CD14-positive monocyte (primary cell): Measurements from ENCODE around the gene TTLL12. TPM values are rescaled to one million over a fixed set of nuclear protein-coding genes. Genes with fewer than 3 reads are reported as not detected.

Experiments
- DNase-seq, 3 donors: peaks; one replicate each; pipeline ENCODE4 v3.0.0-alpha.2; 2011 to 2022
- H2AFZ ChIP-seq: 2 replicates; pipeline ENCODE4 v1.6.0; 2012; ENCODE audit warnings: mild to moderate bottlenecking, low read depth, low read length, inconsistent platforms; ENCODE audit not compliant: insufficient read depth, poor library complexity, severe bottlenecking
- H3K27ac ChIP-seq, 2 donors: 1 replicate in 1 of 2; 2 replicates in 1 of 2; pipeline ENCODE4 v1.5.1; 2012 to 2013; ENCODE audit warnings: low read length in 2 of 2, control low read depth in 1 of 2, inconsistent platforms in 1 of 2, low read depth in 1 of 2, mild to moderate bottlenecking in 1 of 2
- H3K27me3 ChIP-seq, 2 donors: one replicate each; pipeline versions ENCODE4 v1.6.0 to v1.6.1; 2011 to 2013; ENCODE audit warnings: low read length in 2 of 2; ENCODE audit not compliant: control insufficient read depth in 2 of 2, insufficient read depth in 2 of 2
- H3K36me3 ChIP-seq, 2 donors: replicated peaks in 1 of 2; 1 replicate in 1 of 2; 2 replicates in 1 of 2; pipeline versions ENCODE4 v1.5.1 to v1.6.1; 2012 to 2013; ENCODE audit warnings: low read length in 2 of 2, control low read depth in 1 of 2, inconsistent platforms in 1 of 2, mild to moderate bottlenecking in 1 of 2; ENCODE audit not compliant: insufficient read depth in 2 of 2, control insufficient read depth in 1 of 2
- H3K4me1 ChIP-seq, 2 donors: 1 replicate in 1 of 2; 2 replicates in 1 of 2; pipeline versions ENCODE4 v1.5.1 to v1.6.1; 2012 to 2013; ENCODE audit warnings: low read length in 2 of 2, control low read depth in 1 of 2, inconsistent platforms in 1 of 2, mild to moderate bottlenecking in 1 of 2, moderate library complexity in 1 of 2; ENCODE audit not compliant: insufficient read depth in 2 of 2, control insufficient read depth in 1 of 2
- H3K4me2 ChIP-seq: replicated peaks from 2 replicates; pipeline ENCODE3; 2012; ENCODE audit warnings: low read length, moderate library complexity, mild to moderate bottlenecking; ENCODE audit not compliant: poor library complexity, severe bottlenecking; ENCODE audit errors: extremely low read depth
- H3K4me3 ChIP-seq, 3 experiments: fragments of 200-600 bp in 1 of 3; sonication (generic) in 1 of 3; replicated peaks in 1 of 3; 1 replicate in 2 of 3; 2 replicates in 1 of 3; pipeline ENCODE4 v1.5.1; 2011 to 2013; ENCODE audit warnings: low read length in 3 of 3, mild to moderate bottlenecking in 3 of 3, control low read depth in 2 of 3, low read depth in 2 of 3, inconsistent platforms in 1 of 3, moderate library complexity in 1 of 3
- H3K79me2 ChIP-seq: 2 replicates; pipeline ENCODE4 v1.6.0; 2012; ENCODE audit warnings: mild to moderate bottlenecking, control low read depth, inconsistent platforms, low read length, moderate library complexity; ENCODE audit not compliant: insufficient read depth
- H3K9ac ChIP-seq: 2 replicates; pipeline ENCODE4 v1.6.0; 2017; ENCODE audit warnings: low read length, mild to moderate bottlenecking; ENCODE audit not compliant: insufficient read depth, poor library complexity, severe bottlenecking
- H3K9me3 ChIP-seq, 2 donors: replicated peaks in 1 of 2; 1 replicate in 1 of 2; 2 replicates in 1 of 2; pipeline versions ENCODE4 v1.5.1 to v1.6.1; 2012 to 2013; ENCODE audit warnings: low read length in 2 of 2, control low read depth in 1 of 2; ENCODE audit not compliant: control insufficient read depth in 1 of 2, insufficient read depth in 1 of 2
- H4K20me1 ChIP-seq: 2 replicates; pipeline ENCODE4 v1.6.0; 2012; ENCODE audit warnings: mild to moderate bottlenecking, low read length, control low read depth, moderate library complexity; ENCODE audit not compliant: insufficient read depth
- H3K27ac Mint-ChIP-seq, 7 donors: one replicate each; pipeline ENCODE4 v1.8.0; 2020; ENCODE audit warnings: mild to moderate bottlenecking in 7 of 7, mixed read lengths in 7 of 7, moderate library complexity in 6 of 7, inconsistent platforms in 2 of 7
- H3K27me3 Mint-ChIP-seq, 3 donors: one replicate each; pipeline ENCODE4 v1.8.0; 2021 to 2022; ENCODE audit warnings: low read depth in 3 of 3, mild to moderate bottlenecking in 3 of 3, mixed read lengths in 3 of 3, moderate library complexity in 3 of 3, inconsistent platforms in 1 of 3
- H3K36me3 Mint-ChIP-seq, 2 donors: one replicate each; pipeline ENCODE4 v1.8.0; 2020; ENCODE audit warnings: mixed read lengths in 2 of 2, inconsistent platforms in 1 of 2, mild to moderate bottlenecking in 1 of 2
- H3K4me1 Mint-ChIP-seq: one replicate; pipeline ENCODE4 v1.8.0; 2020; ENCODE audit warnings: mild to moderate bottlenecking, mixed read lengths
- H3K4me3 Mint-ChIP-seq, 2 donors: one replicate each; pipeline ENCODE4 v1.8.0; 2020; ENCODE audit warnings: mild to moderate bottlenecking in 2 of 2, mixed read lengths in 2 of 2, moderate library complexity in 1 of 2
- H3K9me3 Mint-ChIP-seq, 7 donors: one replicate each; pipeline ENCODE4 v1.8.0; 2020 to 2022; ENCODE audit warnings: mixed read lengths in 7 of 7, mild to moderate bottlenecking in 6 of 7, moderate library complexity in 6 of 7, inconsistent platforms in 2 of 7
- CTCF ChIP-seq: fragments of 200-600 bp; IDR thresholded peaks from one replicate; pipeline ENCODE4 v1.8.0; 2022; ENCODE audit warnings: antibody characterized with exemption, mild to moderate bottlenecking
- WGBS: methylation state at CpG from one replicate; pipeline ENCODE4 v1.1.5; 2013; ENCODE audit warnings: missing lambda C conversion rate; ENCODE audit not compliant: insufficient coverage; 5-methylcytosine and 5-hydroxymethylcytosine counted together
- intact Hi-C, 2 donors: fragments of 100-400 bp; cut with micrococcal nuclease; formaldehyde crosslinking; loops; one replicate each; pipeline versions ENCODE4 v1.15.0 to v1.15.1; 2023
- polyA plus RNA-seq, 3 donors: library from polyadenylated mRNA; depleted of rRNA in 1 of 3; unstranded in 2 of 3; stranded (reverse) in 1 of 3; fragments of 300-500 nt in 2 of 3; fragments of >200 nt in 1 of 3; fragmentation: Illumina TruSeq in 2 of 3; gene quantifications; 1 replicate in 2 of 3; 2 replicates in 1 of 3; pipeline ENCODE4 v1.2.3, GENCODE V29; 2012 to 2021

TTLL12 gene
- polyA plus RNA-seq, 3 donors: 9.5 to 16.6 (median 16.5) TPM

- H3K27ac Mint-ChIP-seq: peak overlapping the region in 6 of 7 donors; percentile 35 to 89 (median 80)
- no peak overlapping the region for H3K9ac ChIP-seq
- peaks cover 0 to 2% (median 0%) of the 10 kb centered on the region in 7 donors for H3K9me3 Mint-ChIP-seq
- H3K4me1 Mint-ChIP-seq: peaks cover 37% of the 10 kb centered on the region
- DNase-seq: no peak
- peaks cover 29% of the 10 kb centered on the region for H3K79me2 ChIP-seq
- TF ChIP-seq CTCF: no peak
- H4K20me1 ChIP-seq: peaks cover 67% of the 10 kb centered on the region
- peaks cover 47 to 86% of the 10 kb centered on the region in 2 donors for H3K36me3 ChIP-seq
- H3K4me1 ChIP-seq: peaks cover 37 to 38% of the 10 kb centered on the region in 2 donors
- no peak overlapping the region for H3K4me3 ChIP-seq
- H3K9me3 ChIP-seq: no peaks in the 10 kb centered on the region
- H3K27ac ChIP-seq: peak overlapping the region; percentile 52 to 62
- no peak overlapping the region for H2AFZ ChIP-seq
- peaks cover 0 to 3% (median 0%) of the 10 kb centered on the region in 3 donors for H3K27me3 Mint-ChIP-seq
- intact Hi-C loops: no loop called here
- H3K36me3 Mint-ChIP-seq: peaks cover 45 to 86% of the 10 kb centered on the region in 2 donors
- 94% methylated on average over 16 of the region's 18 CpGs for WGBS
- no peak overlapping the region for H3K4me2 ChIP-seq
- no peaks in the 10 kb centered on the region for H3K27me3 ChIP-seq
- peak overlapping the region in 1 of 2 donors; percentile 54 for H3K4me3 Mint-ChIP-seq
These were observed 23.6 kb downstream of the TTLL12 start for GRCh38 chr22:43163241-43163795.

GRCh38 chr22:43162412-43163150 is 24.4 kb downstream of the TTLL12 start:
- WGBS: 97% methylated on average over 20 of the region's 24 CpGs
- Mint-ChIP-seq H3K4me1 (peaks cover 44% of the 10 kb centered on the region), H3K9me3 (peaks cover 0 to 2% (median 0%) of the 10 kb centered on the region in 7 donors), H3K27ac (peak overlapping the region in 3 of 7 donors; percentile 28 to 81 (median 42)), H3K36me3 (peaks cover 38 to 79% of the 10 kb centered on the region in 2 donors), H3K4me3 (no peak overlapping the region), H3K27me3 (peaks cover 0 to 3% (median 0%) of the 10 kb centered on the region in 3 donors)
- Histone ChIP-seq H3K36me3 (peaks cover 42 to 80% of the 10 kb centered on the region in 2 donors), H2AFZ (no peak overlapping the region), H3K79me2 (peaks cover 37% of the 10 kb centered on the region), H4K20me1 (peaks cover 75% of the 10 kb centered on the region), H3K27ac (peak overlapping the region in 1 of 2 donors; percentile 62), H3K9me3 (no peaks in the 10 kb centered on the region), H3K9ac (no peak overlapping the region), H3K4me2 (no peak overlapping the region), H3K27me3 (no peaks in the 10 kb centered on the region), H3K4me1 (peaks cover 44 to 45% of the 10 kb centered on the region in 2 donors), H3K4me3 (no peak overlapping the region)
- no peak for TF ChIP-seq CTCF
- no peak for DNase-seq
- intact Hi-C loops: no loop called here
